Gastroesophageal sphincter (tissue), 4 donors: ENCODE data around the gene PCGF3. TPM values are rescaled to one million over a fixed set of nuclear protein-coding genes. Genes with fewer than 3 reads are reported as not detected.

Source experiments
- ATAC-seq: fragments of 150-250 bp; one replicate; pipeline ENCODE4 v1.9.1; 2016; ENCODE audit warnings: mild to moderate bottlenecking, moderate library complexity
- H3K27ac ChIP-seq, 4 donors: fragments of 200-600 bp; sonication (generic) in 3 of 4; 1 replicate in 3 of 4; 2 replicates in 1 of 4; pipeline ENCODE4 v1.5.1; 2016 to 2019
- H3K27me3 ChIP-seq: fragments of 200-600 bp; sonication (generic); one replicate; pipeline ENCODE4 v1.5.1; 2019
- H3K36me3 ChIP-seq, 2 donors: fragments of 200-600 bp; sonication (generic); one replicate each; pipeline ENCODE4 v1.5.1; 2019; ENCODE audit warnings: control low read depth in 1 of 2
- H3K4me1 ChIP-seq, 3 donors: fragments of 200-600 bp; sonication (generic); 1 replicate in 2 of 3; 2 replicates in 1 of 3; pipeline ENCODE4 v1.5.1; 2016 to 2019; ENCODE audit warnings: control low read depth in 2 of 3
- H3K4me3 ChIP-seq, 2 donors: fragments of 200-600 bp; sonication (generic); one replicate each; pipeline ENCODE4 v1.5.1; 2019; ENCODE audit warnings: mild to moderate bottlenecking in 1 of 2, moderate library complexity in 1 of 2
- H3K9me3 ChIP-seq, 3 donors: fragments of 200-600 bp; sonication (generic); one replicate each; pipeline ENCODE4 v1.5.1; 2017 to 2019; ENCODE audit warnings: control low read depth in 2 of 3
- EP300 ChIP-seq: sonication (generic); formaldehyde crosslinking; IDR thresholded peaks from one replicate; pipeline ENCODE4 v1.6.1; 2017; ENCODE audit warnings: antibody characterized with exemption, mild to moderate bottlenecking
- POLR2A ChIP-seq, 2 donors: fragments of 450-650 bp; IDR thresholded peaks; one replicate each; pipeline ENCODE4 v1.6.1; 2017; ENCODE audit warnings: antibody characterized with exemption in 2 of 2, mild to moderate bottlenecking in 2 of 2, moderate library complexity in 1 of 2
- POLR2AphosphoS5 ChIP-seq: sonication (generic); formaldehyde crosslinking; IDR thresholded peaks from one replicate; pipeline ENCODE4 v1.6.1; 2017; ENCODE audit warnings: antibody characterized with exemption
- WGBS, 2 donors: methylation state at CpG; one replicate each; pipeline ENCODE4 v1.1.5; 2018; ENCODE audit warnings: low coverage in 1 of 2; 5-methylcytosine and 5-hydroxymethylcytosine counted together
- total RNA-seq, 4 donors: library from RNA; depleted of rRNA; stranded (reverse); fragments of >200 nt; gene quantifications; one replicate each; pipeline ENCODE4 v1.1.0, GENCODE V29; 2016
- TF ChIP-seq, protein P1 (sequence below), 4 experiments: fragments of 200-600 bp in 2 of 4; fragments of 450-650 bp in 2 of 4; sonication (generic) in 1 of 4; IDR thresholded peaks; one replicate each; pipeline ENCODE4 v1.5.1; 2017 to 2019; ENCODE audit warnings: antibody characterized with exemption in 4 of 4, mild to moderate bottlenecking in 2 of 4, moderate library complexity in 2 of 4

Gene PCGF3
- total RNA-seq, 4 donors from 2014 or later = 24.4 to 46.5 (median 40.7) TPM

DNA sequence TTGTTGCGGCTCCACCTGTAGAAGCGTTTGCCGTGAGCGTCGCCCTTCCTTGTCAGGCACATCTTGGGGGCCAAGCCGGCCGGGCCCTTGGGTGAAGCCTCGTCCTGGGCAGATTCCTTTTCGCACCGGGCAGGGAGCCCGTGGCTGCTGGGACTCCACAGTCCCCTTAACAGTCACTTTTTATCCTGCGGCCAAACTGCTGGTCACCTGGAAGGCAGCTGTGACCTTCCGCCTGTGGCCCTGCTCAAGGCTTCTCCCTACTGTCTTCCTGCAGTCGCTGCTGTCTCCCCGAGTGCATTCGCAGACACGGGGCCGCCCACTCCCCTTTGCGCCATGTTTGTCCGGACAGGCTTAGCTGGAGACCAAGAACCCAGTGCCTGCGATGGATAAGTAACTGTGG is 55.0 kb downstream of the PCGF3 start:
- H3K4me1 ChIP-seq = peaks cover 0 to 11% (median 0%) of the 10 kb centered on the region in 3 donors
- 97% methylated on average over 7 of the region's 21 CpGs; no CpG with 5 or more reads in 1 of the 2 donors for WGBS, 2 donors
- TF ChIP-seq, protein P1, sequence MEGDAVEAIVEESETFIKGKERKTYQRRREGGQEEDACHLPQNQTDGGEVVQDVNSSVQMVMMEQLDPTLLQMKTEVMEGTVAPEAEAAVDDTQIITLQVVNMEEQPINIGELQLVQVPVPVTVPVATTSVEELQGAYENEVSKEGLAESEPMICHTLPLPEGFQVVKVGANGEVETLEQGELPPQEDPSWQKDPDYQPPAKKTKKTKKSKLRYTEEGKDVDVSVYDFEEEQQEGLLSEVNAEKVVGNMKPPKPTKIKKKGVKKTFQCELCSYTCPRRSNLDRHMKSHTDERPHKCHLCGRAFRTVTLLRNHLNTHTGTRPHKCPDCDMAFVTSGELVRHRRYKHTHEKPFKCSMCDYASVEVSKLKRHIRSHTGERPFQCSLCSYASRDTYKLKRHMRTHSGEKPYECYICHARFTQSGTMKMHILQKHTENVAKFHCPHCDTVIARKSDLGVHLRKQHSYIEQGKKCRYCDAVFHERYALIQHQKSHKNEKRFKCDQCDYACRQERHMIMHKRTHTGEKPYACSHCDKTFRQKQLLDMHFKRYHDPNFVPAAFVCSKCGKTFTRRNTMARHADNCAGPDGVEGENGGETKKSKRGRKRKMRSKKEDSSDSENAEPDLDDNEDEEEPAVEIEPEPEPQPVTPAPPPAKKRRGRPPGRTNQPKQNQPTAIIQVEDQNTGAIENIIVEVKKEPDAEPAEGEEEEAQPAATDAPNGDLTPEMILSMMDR (IDR thresholded peaks at IDR 0.05) = no peak
- TF ChIP-seq EP300 (no peak), POLR2A (IDR thresholded peaks at IDR 0.05) (no peak), POLR2AphosphoS5 (no peak)
- H3K4me3 ChIP-seq = no peak overlapping the region
- H3K36me3 ChIP-seq = peaks cover 0 to 68% of the 10 kb centered on the region in 2 donors
- no peak for ATAC-seq
- no peaks in the 10 kb centered on the region for H3K27me3 ChIP-seq
- peaks cover 0 to 13% (median 0%) of the 10 kb centered on the region in 3 donors for H3K9me3 ChIP-seq
- H3K27ac ChIP-seq = no peak overlapping the region

DNA sequence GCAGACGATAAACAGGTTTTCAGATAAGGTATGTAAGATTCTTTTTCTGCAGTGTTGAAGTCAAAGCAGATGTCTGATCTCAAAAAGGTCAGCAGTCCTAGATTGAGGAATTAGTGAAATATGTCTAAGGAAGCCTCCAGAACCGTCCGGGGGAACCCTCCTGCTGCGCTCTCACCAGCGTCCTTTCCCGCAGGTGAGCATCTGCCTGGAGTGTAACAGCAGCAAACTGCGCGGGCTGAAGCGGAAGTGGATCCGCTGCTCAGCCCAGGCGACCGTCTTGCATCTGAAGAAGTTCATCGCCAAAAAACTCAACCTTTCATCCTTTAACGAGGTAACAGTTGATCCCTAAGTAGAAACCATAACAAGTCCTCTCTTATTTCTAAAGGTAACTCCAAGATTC is 55.5 kb downstream of the PCGF3 start:
- Histone ChIP-seq H3K27me3 (no peaks in the 10 kb centered on the region), H3K9me3 (peaks cover 0 to 13% (median 0%) of the 10 kb centered on the region in 3 donors), H3K27ac (no peak overlapping the region), H3K4me1 (peaks cover 0 to 11% (median 0%) of the 10 kb centered on the region in 3 donors), H3K4me3 (no peak overlapping the region), H3K36me3 (peaks cover 0 to 72% of the 10 kb centered on the region in 2 donors)
- TF ChIP-seq EP300 (no peak), POLR2A (IDR thresholded peaks at IDR 0.05) (no peak), POLR2AphosphoS5 (no peak)
- TF ChIP-seq, protein P1 (IDR thresholded peaks at IDR 0.05) = no peak
- WGBS, 2 donors = 92 to 99% methylated on average over 9 to 12 of the region's 14 CpGs
- no peak for ATAC-seq

DNA sequence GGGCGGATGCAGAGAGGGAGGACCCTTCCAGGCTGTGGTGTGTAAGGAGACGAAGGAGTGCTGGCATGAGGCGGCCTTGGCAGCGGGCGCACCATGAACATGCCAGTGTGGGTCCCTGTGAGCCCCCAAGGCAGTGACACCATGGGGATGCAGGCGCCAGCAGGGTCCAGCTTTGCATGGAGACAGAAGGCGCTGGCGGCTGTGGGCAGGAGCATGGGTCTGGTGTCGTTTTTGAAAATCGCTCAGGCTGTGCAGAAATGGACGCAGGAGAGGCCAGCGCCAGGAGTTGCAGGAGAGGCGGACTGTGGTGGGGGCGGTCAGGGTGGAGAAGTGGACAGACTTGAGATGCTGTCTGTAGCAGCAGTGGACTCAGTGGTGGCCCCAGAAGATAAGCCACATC is 56.1 kb downstream of the PCGF3 start:
- TF ChIP-seq POLR2A (IDR thresholded peaks at IDR 0.05) = no peak
- TF ChIP-seq EP300 = no peak
- TF ChIP-seq, protein P1 (IDR thresholded peaks at IDR 0.05) = no peak
- TF ChIP-seq POLR2AphosphoS5 = no peak
- Histone ChIP-seq H3K36me3 (peaks cover 0 to 74% of the 10 kb centered on the region in 2 donors), H3K4me1 (peaks cover 0 to 11% (median 0%) of the 10 kb centered on the region in 3 donors), H3K9me3 (peaks cover 0 to 13% (median 0%) of the 10 kb centered on the region in 3 donors), H3K27me3 (no peaks in the 10 kb centered on the region), H3K27ac (no peak overlapping the region), H3K4me3 (no peak overlapping the region)
- no peak for ATAC-seq
- 89 to 94% methylated on average over 5 to 13 of the region's 14 CpGs for WGBS, 2 donors

GRCh38 chr4:762211-763190 is 56.9 kb downstream of the PCGF3 start:
- 88 to 94% methylated on average over 9 to 18 of the region's 24 CpGs for whole genome bisulfite sequencing, 2 donors
- no peak for TF ChIP-seq POLR2AphosphoS5
- Histone ChIP-seq H3K27me3 (no peaks in the 10 kb centered on the region), H3K4me3 (no peak overlapping the region), H3K9me3 (peaks cover 0 to 13% (median 0%) of the 10 kb centered on the region in 3 donors), H3K36me3 (peaks cover 0 to 74% of the 10 kb centered on the region in 2 donors), H3K4me1 (peaks cover 0 to 11% (median 0%) of the 10 kb centered on the region in 3 donors), H3K27ac (no peak overlapping the region)
- no peak for ATAC-seq

DNA sequence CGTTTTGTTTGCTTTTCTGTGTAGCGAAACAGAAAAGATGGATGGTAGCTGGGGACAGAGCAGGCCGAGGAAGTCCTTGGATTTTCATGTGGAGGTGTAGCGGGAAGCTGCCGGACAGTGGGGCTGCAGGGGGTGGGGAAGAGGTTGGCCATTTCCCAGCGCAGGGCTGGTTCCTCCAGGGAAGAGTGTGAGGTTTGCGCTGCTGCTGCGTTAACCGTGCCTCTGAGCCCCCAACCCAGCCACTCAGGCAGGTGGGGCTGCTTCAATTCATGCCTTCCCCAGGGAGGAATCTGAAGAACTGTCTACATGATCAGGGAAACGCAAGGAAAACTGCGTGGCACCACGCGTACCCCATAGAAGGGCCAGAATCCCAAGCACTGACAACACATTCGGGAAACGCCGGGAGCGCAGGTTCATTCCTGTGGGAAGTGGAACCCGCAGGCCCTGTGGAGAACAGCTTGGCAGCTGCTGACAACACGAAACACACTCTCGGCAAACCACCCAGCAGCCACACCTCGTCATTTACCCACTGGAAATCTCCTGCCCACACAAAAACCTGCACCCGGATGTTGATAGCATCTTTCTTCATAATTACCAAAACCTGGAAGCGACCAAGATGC is 57.7 kb downstream of the PCGF3 start:
- H3K4me1 ChIP-seq = peaks cover 0 to 11% (median 0%) of the 10 kb centered on the region in 3 donors
- H3K9me3 ChIP-seq = peaks cover 0 to 13% (median 0%) of the 10 kb centered on the region in 3 donors
- no peaks in the 10 kb centered on the region for H3K27me3 ChIP-seq
- 87 to 90% methylated on average over 4 to 8 of the region's 23 CpGs for WGBS, 2 donors
- H3K27ac ChIP-seq = no peak overlapping the region
- H3K4me3 ChIP-seq = no peak overlapping the region
- ATAC-seq = no peak
- TF ChIP-seq POLR2A (IDR thresholded peaks at IDR 0.05) = no peak
- no peak for TF ChIP-seq POLR2AphosphoS5
- TF ChIP-seq, protein P1 (IDR thresholded peaks at IDR 0.05) = no peak
- no peak for TF ChIP-seq EP300
- peaks cover 0 to 81% of the 10 kb centered on the region in 2 donors for H3K36me3 ChIP-seq
